H1 (cell line): ENCODE results near the gene METRN. TPM values are rescaled to one million over a fixed set of nuclear protein-coding genes. Genes with fewer than 3 reads are reported as not detected.

Experiments used
- CTCF ChIA-PET: fragments of 300-600 bp; sonication (Branson Sonifier 250); formaldehyde crosslinking; loops from one replicate; lab custom pipeline; 2021; ENCODE audit not compliant: partially characterized antibody; lab: Charles Lee
- POLR2A ChIA-PET: fragments of 300-600 bp; sonication (Branson Sonifier 250); formaldehyde crosslinking; loops from one replicate; lab custom pipeline; 2021; ENCODE audit warnings: inconsistent platforms; ENCODE audit not compliant: partially characterized antibody; lab: Charles Lee
- DNase-seq, 2 experiments: peaks; one replicate each; pipeline versions ENCODE4 v3.0.0 to v3.0.0-alpha.2; 2010 to 2022; ENCODE audit warnings: low spot score in 2 of 2, low read depth in 1 of 2, mixed read lengths in 1 of 2
- FAIRE-seq: peaks from 2 replicates; lab custom pipeline; 2011; peaks lifted over from hg19 to GRCh38; lab: Jason Lieb, UNC
- H2AFZ ChIP-seq: 2 replicates; pipeline ENCODE4 v1.8.1; 2012; ENCODE audit warnings: low read length, inconsistent platforms
- H2AK5ac ChIP-seq: 2 replicates; pipeline ENCODE4 v1.6.1; 2013; ENCODE audit warnings: low read depth, low read length
- H2BK120ac ChIP-seq: replicated peaks from 2 replicates; pipeline ENCODE3; 2013; ENCODE audit warnings: low read depth, low read length, inconsistent platforms
- H2BK12ac ChIP-seq: 2 replicates; pipeline ENCODE4 v1.6.1; 2013; ENCODE audit warnings: low read depth, low read length
- H2BK15ac ChIP-seq: 2 replicates; pipeline ENCODE4 v1.6.1; 2013; ENCODE audit warnings: low read length
- H2BK20ac ChIP-seq: 2 replicates; pipeline ENCODE4 v1.6.1; 2013; ENCODE audit warnings: low read length
- H2BK5ac ChIP-seq: 2 replicates; pipeline ENCODE4 v1.6.1; 2013; ENCODE audit warnings: low read depth, low read length
- H3K14ac ChIP-seq: 2 replicates; pipeline ENCODE4 v1.6.1; 2013; ENCODE audit warnings: inconsistent platforms; ENCODE audit not compliant: insufficient read length
- H3K18ac ChIP-seq: 2 replicates; pipeline ENCODE4 v1.6.1; 2013; ENCODE audit warnings: low read length; ENCODE audit errors: extremely low read depth
- H3K23ac ChIP-seq: 2 replicates; pipeline ENCODE4 v1.6.1; 2013; ENCODE audit warnings: inconsistent platforms; ENCODE audit not compliant: insufficient read length
- H3K23me2 ChIP-seq: 2 replicates; pipeline ENCODE4 v1.6.1; 2013; ENCODE audit warnings: low read depth, low read length
- H3K27ac ChIP-seq: 2 replicates; pipeline ENCODE4 v1.6.1; 2011; ENCODE audit warnings: low read depth, low read length, inconsistent platforms
- H3K27me3 ChIP-seq, 4 experiments: replicated peaks in 1 of 4; 1 replicate in 1 of 4; 2 replicates in 3 of 4; pipeline versions ENCODE4 v1.6.1 to v1.8.1; 2011 to 2013; ENCODE audit warnings: low read length in 3 of 4, mild to moderate bottlenecking in 3 of 4, inconsistent platforms in 2 of 4, mixed read lengths in 2 of 4, moderate library complexity in 1 of 4; ENCODE audit not compliant: control insufficient read depth in 3 of 4, insufficient read depth in 3 of 4; ENCODE audit errors: extremely low read depth in 1 of 4
- H3K36me3 ChIP-seq, 4 experiments: 2 replicates each; pipeline versions ENCODE4 v1.6.1 to v1.8.1; 2011 to 2013; ENCODE audit warnings: mild to moderate bottlenecking in 4 of 4, low read length in 3 of 4, moderate library complexity in 2 of 4, control low read depth in 1 of 4, inconsistent platforms in 1 of 4; ENCODE audit not compliant: insufficient read depth in 4 of 4, control insufficient read depth in 2 of 4
- H3K4ac ChIP-seq: replicated peaks from 2 replicates; pipeline ENCODE3; 2013; ENCODE audit warnings: low read length, low read depth, mixed read lengths, inconsistent platforms; ENCODE audit not compliant: insufficient read length
- H3K4me1 ChIP-seq, 4 experiments: replicated peaks in 1 of 4; 1 replicate in 1 of 4; 2 replicates in 3 of 4; pipeline versions ENCODE4 v1.6.1 to v1.8.1; 2011 to 2013; ENCODE audit warnings: low read length in 3 of 4, inconsistent platforms in 2 of 4, mixed read lengths in 1 of 4; ENCODE audit not compliant: insufficient read depth in 4 of 4, control insufficient read depth in 3 of 4
- H3K4me2 ChIP-seq, 2 experiments: 2 replicates each; pipeline versions ENCODE4 v1.6.1 to v1.8.1; 2011 to 2013; ENCODE audit warnings: low read depth in 2 of 2, low read length in 2 of 2, control low read depth in 1 of 2, inconsistent platforms in 1 of 2, mild to moderate bottlenecking in 1 of 2; ENCODE audit not compliant: insufficient read depth in 1 of 2
- H3K4me3 ChIP-seq, 4 experiments: fragments of 200-600, 300-600 bp in 1 of 4; sonication (generic), shearing (Covaris generic), sonication (Bioruptor Twin) in 1 of 4; 2 replicates each; pipeline versions ENCODE4 v1.5.1 to v1.8.1; 2011 to 2016; ENCODE audit warnings: low read length in 4 of 4, low read depth in 3 of 4, control low read depth in 2 of 4, inconsistent platforms in 2 of 4, mild to moderate bottlenecking in 2 of 4, mixed read lengths in 1 of 4, moderate library complexity in 1 of 4; ENCODE audit not compliant: insufficient read depth in 2 of 4; ENCODE audit errors: extremely low read depth in 1 of 4
- H3K56ac ChIP-seq: replicated peaks from 2 replicates; pipeline ENCODE3; 2013; ENCODE audit warnings: low read depth, mild to moderate bottlenecking, mixed read lengths, low read length, inconsistent platforms; ENCODE audit not compliant: insufficient read length
- H3K79me1 ChIP-seq: 2 replicates; pipeline ENCODE4 v1.6.1; 2013; ENCODE audit warnings: low read depth, low read length, control low read depth
- H3K79me2 ChIP-seq, 2 experiments: 2 replicates each; pipeline versions ENCODE4 v1.6.1 to v1.8.1; 2012 to 2013; ENCODE audit warnings: low read length in 2 of 2, mild to moderate bottlenecking in 2 of 2, inconsistent platforms in 1 of 2; ENCODE audit not compliant: insufficient read depth in 2 of 2, control insufficient read depth in 1 of 2
- H3K9ac ChIP-seq, 4 experiments: replicated peaks in 1 of 4; 1 replicate in 1 of 4; 2 replicates in 3 of 4; pipeline versions ENCODE4 v1.6.1 to v1.8.1; 2011 to 2013; ENCODE audit warnings: low read depth in 3 of 4, low read length in 3 of 4, control low read depth in 2 of 4, mild to moderate bottlenecking in 2 of 4, moderate library complexity in 2 of 4, inconsistent platforms in 1 of 4; ENCODE audit errors: extremely low read depth in 1 of 4
- H3K9me3 ChIP-seq, 2 experiments: 2 replicates each; pipeline versions ENCODE4 v1.6.1 to v1.8.1; 2012 to 2013; ENCODE audit warnings: mild to moderate bottlenecking in 2 of 2, moderate library complexity in 2 of 2, control low read depth in 1 of 2, inconsistent platforms in 1 of 2, low read depth in 1 of 2, low read length in 1 of 2, mixed read lengths in 1 of 2; ENCODE audit not compliant: insufficient read depth in 2 of 2
- H4K20me1 ChIP-seq, 2 experiments: replicated peaks in 1 of 2; 2 replicates each; pipeline versions ENCODE3 to v1.8.1; 2011 to 2013; ENCODE audit warnings: inconsistent platforms in 2 of 2, low read length in 2 of 2, mild to moderate bottlenecking in 1 of 2; ENCODE audit not compliant: insufficient read depth in 2 of 2, control insufficient read depth in 1 of 2
- H4K5ac ChIP-seq: 2 replicates; pipeline ENCODE4 v1.6.1; 2013; ENCODE audit warnings: low read length, low read depth, mixed read lengths, inconsistent platforms; ENCODE audit not compliant: insufficient read length
- H4K8ac ChIP-seq: 2 replicates; pipeline ENCODE4 v1.8.0; 2013; ENCODE audit warnings: mild to moderate bottlenecking, moderate library complexity, low read length, inconsistent platforms; ENCODE audit not compliant: insufficient read depth; ENCODE audit errors: extremely low read depth
- H4K91ac ChIP-seq: replicated peaks from 2 replicates; pipeline ENCODE3; 2013; ENCODE audit warnings: low read length, mixed read lengths, inconsistent platforms; ENCODE audit not compliant: insufficient read length
- ASH2L ChIP-seq: fragments of 200-600, 300-600 bp; sonication (generic); IDR thresholded peaks from one replicate; pipeline ENCODE4 v1.7.1; 2017; ENCODE audit warnings: low read length
- BCL11A ChIP-seq, 2 experiments: IDR thresholded peaks; one replicate each; pipeline ENCODE4 v1.6.1; 2011; ENCODE audit warnings: low read depth in 2 of 2, low read length in 2 of 2, mild to moderate bottlenecking in 2 of 2
- CEBPB ChIP-seq: IDR thresholded peaks from 2 replicates; pipeline ENCODE4 v1.6.1; 2012; ENCODE audit warnings: low read depth, low read length
- CHD1 ChIP-seq: IDR thresholded peaks from 2 replicates; pipeline ENCODE4 v1.6.1; 2012; ENCODE audit warnings: low read depth, low read length, improper control_type of control experiment
- JUND ChIP-seq: IDR thresholded peaks from 2 replicates; pipeline ENCODE4 v1.6.1; 2011; ENCODE audit warnings: mild to moderate bottlenecking, improper control_type of control experiment, low read length
- MAFK ChIP-seq: IDR thresholded peaks from 2 replicates; pipeline ENCODE4 v1.6.1; 2012; ENCODE audit warnings: low read depth, mild to moderate bottlenecking, improper control_type of control experiment, low read length
- POLR2A ChIP-seq, 2 experiments: IDR thresholded peaks; 1 replicate in 1 of 2; 2 replicates in 1 of 2; pipeline ENCODE4 v1.6.1; 2011; ENCODE audit warnings: low read depth in 2 of 2, low read length in 2 of 2, mild to moderate bottlenecking in 2 of 2; ENCODE audit errors: control extremely low read depth in 1 of 2
- SAP30 ChIP-seq: fragments of 300-600 bp; sonication (generic); IDR thresholded peaks from 2 replicates; pipeline ENCODE4 v1.7.1; 2012; ENCODE audit warnings: low read length, moderate library complexity, mild to moderate bottlenecking, inconsistent platforms; ENCODE audit not compliant: insufficient read depth, insufficient replicate concordance
- TAF7 ChIP-seq: optimal IDR thresholded peaks from 2 replicates; pipeline ENCODE3; 2011; ENCODE audit warnings: low read depth, mild to moderate bottlenecking, inconsistent platforms, low read length, moderate library complexity, borderline replicate concordance
- WGBS, 2 experiments: shearing (Covaris generic) in 1 of 2; methylation state at CpG; one replicate each; pipeline versions ENCODE4 v1.1.6 to v1.1.7; 2013 to 2015; ENCODE audit warnings: low lambda C conversion rate in 2 of 2, mixed read lengths in 2 of 2, inconsistent platforms in 1 of 2, low coverage in 1 of 2, missing lambda C conversion rate in 1 of 2; ENCODE audit not compliant: insufficient replicate concordance in 2 of 2, insufficient coverage in 1 of 2, insufficient read length in 1 of 2; ENCODE audit errors: extremely low coverage in 1 of 2, missing lambda C conversion rate in 1 of 2; 5-methylcytosine and 5-hydroxymethylcytosine counted together
- polyA plus RNA-seq, 7 experiments: library from polyadenylated mRNA; depleted of rRNA in 3 of 7; stranded (reverse) in 5 of 7; unstranded in 2 of 7; fragments of >200 nt in 5 of 7; fragments of 200-250 nt in 2 of 7; gene quantifications; 1 replicate in 5 of 7; 2 replicates in 1 of 7; 4 replicates in 1 of 7; pipeline versions ENCODE4 v1.2.1 to v1.2.3, GENCODE V29; 2011 to 2013; ENCODE audit warnings: missing spikeins in 2 of 7, mixed read lengths in 2 of 7
- total RNA-seq: library from RNA; stranded (reverse); fragmentation: NEBNext Ultra II Directional; extraction: Animal tissue kit (Norgen Biotek cat#: 25700); gene quantifications from 2 replicates; pipeline ENCODE4 v1.2.1, GENCODE V29; 2021

The METRN gene
- total and polyA plus RNA-seq, 2 of the 8 experiments (the other 6 are each of a cell fraction or from before 2014, with no cell fraction given): 18.7 to 25.8 TPM

DNA sequence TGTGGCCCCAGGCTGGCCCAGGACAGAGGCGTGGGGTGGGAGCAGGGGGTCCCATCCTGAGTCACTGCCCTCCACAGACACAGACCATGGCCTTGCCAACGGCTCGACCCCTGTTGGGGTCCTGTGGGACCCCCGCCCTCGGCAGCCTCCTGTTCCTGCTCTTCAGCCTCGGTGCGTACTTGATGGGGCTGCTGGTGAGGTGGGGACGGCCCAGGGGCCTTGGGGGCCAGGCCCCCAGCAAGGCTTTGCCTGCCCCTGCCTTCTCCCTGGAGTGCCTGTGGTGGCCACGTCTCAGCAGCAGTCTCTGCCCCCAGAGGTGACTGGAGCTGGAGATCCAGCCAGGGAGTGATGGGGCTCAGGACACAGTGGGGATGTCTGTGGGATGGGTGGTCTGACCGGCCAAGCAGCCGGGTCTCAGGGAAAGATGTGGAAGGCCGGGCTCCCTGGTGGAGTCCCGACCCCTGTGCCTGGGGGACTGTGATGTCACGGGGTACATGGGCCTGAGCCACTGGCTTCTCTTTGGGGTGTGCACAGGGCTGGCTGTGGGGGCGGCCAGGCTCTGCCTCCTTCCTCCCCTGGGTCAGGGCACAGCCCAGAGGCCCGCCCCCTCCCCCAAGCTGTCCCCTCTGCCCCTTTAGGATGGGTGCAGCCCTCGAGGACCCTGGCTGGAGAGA, 47.8 kb downstream of the METRN start:
- no peaks in the 10 kb centered on the region for H3K36me3 ChIP-seq
- H2BK20ac ChIP-seq: no peak overlapping the region
- H2BK5ac ChIP-seq: 0 out of 2 replicates have a peak overlapping the region, but pooled peaks have one; percentile 68
- FAIRE-seq: no peak
- no peak overlapping the region for H4K5ac ChIP-seq
- H2AFZ ChIP-seq: no peak overlapping the region
- H2BK15ac ChIP-seq: no peak overlapping the region
- H3K14ac ChIP-seq: no peak overlapping the region
- H3K9ac ChIP-seq: no peak overlapping the region
- H3K27me3 ChIP-seq: no peaks in the 10 kb centered on the region
- H4K8ac ChIP-seq: peak overlapping the region; percentile 25; the same call in 1 of the 2 replicates
- no peaks in the 10 kb centered on the region for H3K79me2 ChIP-seq
- H3K79me1 ChIP-seq: no peaks in the 10 kb centered on the region
- H3K18ac ChIP-seq: no peak overlapping the region
- no peak for DNase-seq
- H2BK120ac ChIP-seq: no peak overlapping the region
- no peak overlapping the region for H3K23ac ChIP-seq
- no peak overlapping the region for H3K4me2 ChIP-seq
- ChIA-PET CTCF (interaction anchor here (0.5 to 5.0 kb wide), 8 partner anchors 14 to 183 kb away, joined by 3 to 38 read pairs (median 4); partner anchors contain the start of gene CIAO3), POLR2A (interaction anchor here (0.8 to 2.9 kb wide), 6 partner anchors 10 to 56 kb away, joined by 3 to 8 read pairs (median 5); no protein-coding TSS in a partner anchor)
- no peaks in the 10 kb centered on the region for H4K20me1 ChIP-seq
- no peak overlapping the region for H3K4me3 ChIP-seq
- H2BK12ac ChIP-seq: no peak overlapping the region
- no peaks in the 10 kb centered on the region for H3K9me3 ChIP-seq
- WGBS, 2 experiments: 85% methylated on average over 12 of the region's 17 CpGs; no CpG with 5 or more reads in 1 of the 2 experiments
- no peaks in the 10 kb centered on the region for H3K23me2 ChIP-seq
- H3K4me1 ChIP-seq: peaks cover 0 to 2% (median 0%) of the 10 kb centered on the region in 4 experiments; a peak in 1 of 7 replicates
- no peak overlapping the region for H2AK5ac ChIP-seq
- no peak overlapping the region for H4K91ac ChIP-seq
- no peak overlapping the region for H3K4ac ChIP-seq
- no peak overlapping the region for H3K56ac ChIP-seq
- no peak overlapping the region for H3K27ac ChIP-seq
- TF ChIP-seq ASH2L (no peak), CHD1 (no peak), JUND (no peak), MAFK (no peak), SAP30 (no peak), POLR2A (IDR thresholded peaks at IDR 0.05; ENCODE audit: control extremely low read depth in 1 of 2, low read depth in 2 of 2, low read length in 2 of 2) (no peak), BCL11A (IDR thresholded peaks at IDR 0.05; ENCODE audit: low read depth in 2 of 2, low read length in 2 of 2) (no peak), CEBPB (no peak), TAF7 (no peak)
